ENCODE data around the gene FILIP1L. TPM values are rescaled to one million over a fixed set of nuclear protein-coding genes. Genes with fewer than 3 reads are reported as not detected.

The FILIP1L gene
- total RNA-seq, 2 donors from 2014 or later: 97.0 to 112 TPM

- H3K27me3 ChIP-seq: no peaks in the 10 kb centered on the region
- H3K36me3 ChIP-seq: no peaks in the 10 kb centered on the region
- peaks cover 0 to 44% of the 10 kb centered on the region in 2 donors for H3K4me1 ChIP-seq
- peak overlapping the region; percentile 9 to 70 for H3K27ac ChIP-seq
- no peaks in the 10 kb centered on the region for H3K9me3 ChIP-seq
- DNase-seq (ENCODE audit: low spot score): no peak
- H3K4me3 ChIP-seq: no peak overlapping the region
- no peak for TF ChIP-seq CTCF (IDR thresholded peaks at IDR 0.05)
These were observed 168.8 kb downstream of the FILIP1L start for GRCh38 chr3:99945328-99945995.

DNA sequence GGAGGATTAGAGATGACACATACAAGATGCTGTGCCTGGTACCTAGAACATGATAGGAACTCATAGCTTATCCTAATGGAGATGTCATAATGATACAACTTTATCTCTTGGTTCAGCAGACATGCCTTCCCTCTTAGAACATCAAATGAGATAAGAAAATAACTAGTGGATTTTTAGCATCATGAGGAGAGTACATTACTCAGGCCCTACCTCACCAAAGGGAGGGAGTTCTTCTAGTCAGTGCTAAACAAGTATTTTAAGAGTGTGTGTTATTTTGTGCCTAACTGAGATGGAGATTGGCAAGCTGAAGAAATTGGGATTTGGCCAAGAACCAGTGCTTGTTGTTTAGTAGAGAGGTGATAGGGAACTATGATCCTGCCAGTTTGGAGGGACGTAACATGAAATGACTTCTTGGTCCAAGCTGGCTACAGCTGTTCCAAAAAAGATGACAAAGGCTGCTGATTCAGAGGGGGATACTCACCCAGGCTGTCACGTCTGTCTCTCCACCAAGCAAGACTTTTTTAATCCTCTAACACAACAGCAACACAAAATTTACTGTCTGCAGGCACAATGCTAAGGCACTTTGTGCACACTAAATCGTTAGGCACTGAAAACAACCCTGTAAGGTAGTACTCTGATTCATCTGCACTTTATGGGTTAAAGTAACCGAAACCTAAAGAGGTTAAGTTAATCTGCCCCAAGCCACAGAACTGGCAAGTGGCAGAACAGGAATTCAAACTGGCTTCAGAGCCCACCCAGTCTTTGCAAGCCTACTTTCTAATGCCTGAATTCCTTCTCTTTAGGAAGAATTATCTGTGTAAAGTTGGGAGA, 170.2 kb downstream of the FILIP1L start:
- H3K4me3 ChIP-seq: no peak overlapping the region
- no peaks in the 10 kb centered on the region for H3K36me3 ChIP-seq
- H3K27me3 ChIP-seq: no peaks in the 10 kb centered on the region
- H3K9me3 ChIP-seq: no peaks in the 10 kb centered on the region
- no peak for TF ChIP-seq CTCF (IDR thresholded peaks at IDR 0.05)
- DNase-seq (ENCODE audit: low spot score): no peak
- H3K4me1 ChIP-seq: peaks cover 0 to 58% of the 10 kb centered on the region in 2 donors
- peak overlapping the region; percentile 35 to 70 for H3K27ac ChIP-seq

DNA sequence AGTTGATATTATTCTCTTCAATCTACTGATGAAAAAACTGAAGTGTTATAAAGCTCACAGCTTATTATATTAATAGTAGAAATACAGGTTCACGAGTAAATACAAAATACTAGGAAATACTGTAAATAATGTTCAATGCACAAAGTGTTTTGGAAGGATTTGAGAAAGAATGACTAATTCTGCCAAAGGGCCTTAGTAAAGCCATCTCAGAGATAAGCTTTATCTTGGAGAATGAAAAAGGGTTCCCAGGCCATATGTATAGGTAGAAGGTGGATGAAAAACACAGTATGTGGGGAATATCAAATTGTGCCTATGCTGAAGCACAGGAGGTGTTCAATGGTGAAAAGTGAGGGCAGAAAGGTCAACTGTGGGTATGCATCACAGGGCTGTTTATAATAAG, 173.1 kb downstream of the FILIP1L start:
- H3K27me3 ChIP-seq: no peaks in the 10 kb centered on the region
- H3K9me3 ChIP-seq: no peaks in the 10 kb centered on the region
- H3K4me1 ChIP-seq: peaks cover 0 to 61% of the 10 kb centered on the region in 2 donors
- no peak for TF ChIP-seq CTCF (IDR thresholded peaks at IDR 0.05)
- no peak overlapping the region for H3K4me3 ChIP-seq
- H3K36me3 ChIP-seq: no peaks in the 10 kb centered on the region
- no peak for DNase-seq (ENCODE audit: low spot score)
- no peak overlapping the region for H3K27ac ChIP-seq

DNA sequence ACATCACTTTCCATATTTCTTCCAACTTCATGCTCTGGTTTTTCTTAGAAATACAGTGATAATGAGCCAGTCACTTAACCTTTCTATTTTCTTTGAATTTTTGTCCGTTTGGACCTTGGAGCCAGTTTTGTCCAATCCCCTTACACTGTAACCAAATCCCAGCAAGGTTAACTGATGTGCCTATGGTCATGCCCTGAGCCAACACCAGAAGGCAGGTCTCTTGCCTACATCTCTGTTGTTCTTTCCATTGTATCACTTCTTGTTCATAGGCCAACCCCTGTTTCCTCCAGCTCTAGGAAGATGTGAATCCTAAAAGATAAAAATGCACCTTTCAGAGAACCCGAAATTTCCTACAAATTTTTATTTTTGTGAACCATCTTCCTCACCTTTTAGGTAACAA, 174.0 kb downstream of the FILIP1L start:
- DNase-seq (ENCODE audit: low spot score): no peak
- Histone ChIP-seq H3K9me3 (no peaks in the 10 kb centered on the region), H3K27ac (peak overlapping the region; percentile 48 to 58), H3K4me1 (peaks cover 0 to 60% of the 10 kb centered on the region in 2 donors), H3K4me3 (no peak overlapping the region), H3K36me3 (no peaks in the 10 kb centered on the region), H3K27me3 (no peaks in the 10 kb centered on the region)
- no peak for TF ChIP-seq CTCF (IDR thresholded peaks at IDR 0.05)

GRCh38 chr3:99939876-99940275, 174.4 kb downstream of the FILIP1L start:
- TF ChIP-seq CTCF (IDR thresholded peaks at IDR 0.05): no peak
- H3K27ac ChIP-seq: peak overlapping the region; percentile 48 to 58
- peaks cover 0 to 60% of the 10 kb centered on the region in 2 donors for H3K4me1 ChIP-seq

More at GRCh38 chr3:99939876-99940275, 174.4 kb downstream of the FILIP1L start:
- no peaks in the 10 kb centered on the region for H3K9me3 ChIP-seq
- no peak for DNase-seq (ENCODE audit: low spot score)
- H3K27me3 ChIP-seq: no peaks in the 10 kb centered on the region
- H3K4me3 ChIP-seq: no peak overlapping the region
- no peaks in the 10 kb centered on the region for H3K36me3 ChIP-seq

Data from right atrium auricular region (tissue), 2 donors.